ENCODE results near the gene STMN1.

- TF ChIP-seq, protein P1, sequence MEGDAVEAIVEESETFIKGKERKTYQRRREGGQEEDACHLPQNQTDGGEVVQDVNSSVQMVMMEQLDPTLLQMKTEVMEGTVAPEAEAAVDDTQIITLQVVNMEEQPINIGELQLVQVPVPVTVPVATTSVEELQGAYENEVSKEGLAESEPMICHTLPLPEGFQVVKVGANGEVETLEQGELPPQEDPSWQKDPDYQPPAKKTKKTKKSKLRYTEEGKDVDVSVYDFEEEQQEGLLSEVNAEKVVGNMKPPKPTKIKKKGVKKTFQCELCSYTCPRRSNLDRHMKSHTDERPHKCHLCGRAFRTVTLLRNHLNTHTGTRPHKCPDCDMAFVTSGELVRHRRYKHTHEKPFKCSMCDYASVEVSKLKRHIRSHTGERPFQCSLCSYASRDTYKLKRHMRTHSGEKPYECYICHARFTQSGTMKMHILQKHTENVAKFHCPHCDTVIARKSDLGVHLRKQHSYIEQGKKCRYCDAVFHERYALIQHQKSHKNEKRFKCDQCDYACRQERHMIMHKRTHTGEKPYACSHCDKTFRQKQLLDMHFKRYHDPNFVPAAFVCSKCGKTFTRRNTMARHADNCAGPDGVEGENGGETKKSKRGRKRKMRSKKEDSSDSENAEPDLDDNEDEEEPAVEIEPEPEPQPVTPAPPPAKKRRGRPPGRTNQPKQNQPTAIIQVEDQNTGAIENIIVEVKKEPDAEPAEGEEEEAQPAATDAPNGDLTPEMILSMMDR (IDR thresholded peaks at IDR 0.05; ENCODE audit: low read depth, low read length, poor library complexity, severe bottlenecking) = no peak
- TF ChIP-seq EZH2phosphoT487 (IDR thresholded peaks at IDR 0.05; ENCODE audit: borderline replicate concordance, low read length) = no peak
Measured at GRCh38 chr1:25898223-25899015, 7.8 kb downstream of the STMN1 start.
